Osteocyte (in vitro differentiated cells): ENCODE results near the gene SLC6A5. TPM values are rescaled to one million over a fixed set of nuclear protein-coding genes. Genes with fewer than 3 reads are reported as not detected.

Source experiments
- DNase-seq: peaks from one replicate; pipeline ENCODE4 v3.0.0; 2021; ENCODE audit warnings: mixed read lengths; ENCODE audit not compliant: unreplicated experiment; ENCODE audit errors: extremely low spot score
- H3K27ac Mint-ChIP-seq: one replicate; pipeline ENCODE4 v1.8.0; 2021; ENCODE audit warnings: mild to moderate bottlenecking, mixed read lengths; ENCODE audit not compliant: unreplicated experiment
- H3K27me3 Mint-ChIP-seq: one replicate; pipeline ENCODE4 v1.8.0; 2021; ENCODE audit warnings: mixed read lengths; ENCODE audit not compliant: unreplicated experiment
- H3K36me3 Mint-ChIP-seq: one replicate; pipeline ENCODE4 v1.8.0; 2021; ENCODE audit warnings: mixed read lengths; ENCODE audit not compliant: unreplicated experiment
- H3K4me1 Mint-ChIP-seq: one replicate; pipeline ENCODE4 v1.8.0; 2021; ENCODE audit warnings: mixed read lengths; ENCODE audit not compliant: unreplicated experiment
- H3K4me3 Mint-ChIP-seq: one replicate; pipeline ENCODE4 v1.8.0; 2021; ENCODE audit warnings: mild to moderate bottlenecking, moderate library complexity, mixed read lengths; ENCODE audit not compliant: unreplicated experiment
- H3K9me3 Mint-ChIP-seq: one replicate; pipeline ENCODE4 v1.8.0; 2021; ENCODE audit warnings: mixed read lengths; ENCODE audit not compliant: unreplicated experiment
- total RNA-seq: library from RNA; stranded (reverse); gene quantifications from 2 replicates; pipeline ENCODE4 v1.2.1, GENCODE V29; 2021
- TF ChIP-seq, protein P1 (sequence below): fragments of 200-600 bp; sonication (generic); IDR thresholded peaks from 2 replicates; pipeline ENCODE4 v1.5.0; 2021; ENCODE audit warnings: antibody characterized with exemption, mild to moderate bottlenecking, moderate library complexity

SLC6A5 gene
- total RNA-seq, 1 donor from 2014 or later: not detected

DNA sequence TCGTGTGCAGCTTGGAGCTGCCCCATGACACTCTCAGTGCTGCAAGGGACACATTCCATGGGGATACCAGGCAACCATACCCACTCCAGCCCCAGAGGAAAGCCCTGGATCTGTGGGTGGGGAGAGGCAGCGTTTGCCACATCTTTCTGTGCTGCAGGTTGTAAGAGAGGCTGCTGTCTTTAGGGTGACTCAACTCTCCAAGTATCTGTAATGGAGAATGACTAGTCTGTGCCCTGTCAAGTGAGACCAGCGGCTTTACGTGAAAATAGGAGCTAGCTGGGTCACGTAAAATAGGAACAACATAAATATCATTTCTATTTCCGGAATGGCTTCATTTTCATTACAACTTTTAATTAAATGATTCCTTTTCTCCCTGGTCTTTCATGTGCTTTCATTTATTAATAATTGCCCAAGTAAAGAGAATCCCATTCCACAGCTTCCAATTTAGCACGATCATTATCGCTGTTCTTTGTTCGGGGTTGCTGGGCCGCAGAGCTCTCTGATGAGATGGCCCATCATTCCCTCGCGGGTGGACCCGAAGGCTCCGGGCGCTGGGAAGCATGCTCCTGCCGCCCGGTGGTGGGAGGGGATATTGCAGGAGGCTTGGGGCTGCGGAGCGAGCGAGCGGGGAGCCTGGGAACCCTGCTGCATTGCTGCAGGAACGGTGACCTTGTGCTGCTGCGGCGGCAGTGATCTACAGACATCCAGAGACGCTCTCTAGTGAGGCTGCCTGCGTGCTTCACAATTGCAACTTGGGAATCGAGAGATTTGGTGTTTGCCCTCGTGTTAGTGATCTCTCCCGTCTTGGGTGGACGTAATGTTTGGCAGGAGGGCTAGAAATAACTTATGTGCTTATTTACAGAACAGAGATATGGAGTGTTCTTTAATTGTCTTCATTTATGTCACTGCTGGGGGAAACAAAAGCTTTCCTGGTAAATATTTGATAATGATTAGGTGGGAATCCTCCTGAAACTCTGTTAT is 10.6 kb downstream of the SLC6A5 start:
- Mint-ChIP-seq H3K4me1 (peaks cover 6% of the 10 kb centered on the region), H3K9me3 (no peaks in the 10 kb centered on the region), H3K36me3 (no peaks in the 10 kb centered on the region), H3K27me3 (peaks cover 39% of the 10 kb centered on the region), H3K4me3 (peak overlapping the region; percentile 56), H3K27ac (no peak overlapping the region)
- DNase-seq: peak; percentile 92
- TF ChIP-seq, protein P1, sequence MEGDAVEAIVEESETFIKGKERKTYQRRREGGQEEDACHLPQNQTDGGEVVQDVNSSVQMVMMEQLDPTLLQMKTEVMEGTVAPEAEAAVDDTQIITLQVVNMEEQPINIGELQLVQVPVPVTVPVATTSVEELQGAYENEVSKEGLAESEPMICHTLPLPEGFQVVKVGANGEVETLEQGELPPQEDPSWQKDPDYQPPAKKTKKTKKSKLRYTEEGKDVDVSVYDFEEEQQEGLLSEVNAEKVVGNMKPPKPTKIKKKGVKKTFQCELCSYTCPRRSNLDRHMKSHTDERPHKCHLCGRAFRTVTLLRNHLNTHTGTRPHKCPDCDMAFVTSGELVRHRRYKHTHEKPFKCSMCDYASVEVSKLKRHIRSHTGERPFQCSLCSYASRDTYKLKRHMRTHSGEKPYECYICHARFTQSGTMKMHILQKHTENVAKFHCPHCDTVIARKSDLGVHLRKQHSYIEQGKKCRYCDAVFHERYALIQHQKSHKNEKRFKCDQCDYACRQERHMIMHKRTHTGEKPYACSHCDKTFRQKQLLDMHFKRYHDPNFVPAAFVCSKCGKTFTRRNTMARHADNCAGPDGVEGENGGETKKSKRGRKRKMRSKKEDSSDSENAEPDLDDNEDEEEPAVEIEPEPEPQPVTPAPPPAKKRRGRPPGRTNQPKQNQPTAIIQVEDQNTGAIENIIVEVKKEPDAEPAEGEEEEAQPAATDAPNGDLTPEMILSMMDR: peak; percentile 89

DNA sequence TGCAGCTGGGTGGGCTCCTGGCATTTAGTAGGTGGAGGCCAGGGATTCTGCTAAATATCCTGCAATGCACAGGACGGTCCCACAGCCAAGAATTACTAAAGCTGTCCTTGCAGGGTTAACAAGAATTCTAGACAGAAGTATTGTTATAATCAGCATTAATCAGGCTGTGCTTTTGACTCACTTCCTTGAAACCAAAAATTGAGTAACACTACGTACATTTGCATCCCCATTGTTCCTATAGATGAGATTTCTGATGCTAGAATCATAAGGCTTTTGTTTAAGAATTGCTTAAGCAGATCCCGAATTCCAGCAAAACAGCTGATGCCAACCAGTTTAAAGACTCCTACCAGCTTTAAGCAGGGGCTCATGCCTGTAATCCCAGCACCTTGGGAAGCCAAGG is 11.4 kb downstream of the SLC6A5 start:
- peaks cover 6% of the 10 kb centered on the region for H3K4me1 Mint-ChIP-seq
- H3K4me3 Mint-ChIP-seq: no peak overlapping the region
- DNase-seq: no peak
- TF ChIP-seq, protein P1: no peak
- H3K27ac Mint-ChIP-seq: no peak overlapping the region
- H3K27me3 Mint-ChIP-seq: peaks cover 43% of the 10 kb centered on the region
- no peaks in the 10 kb centered on the region for H3K9me3 Mint-ChIP-seq
- H3K36me3 Mint-ChIP-seq: no peaks in the 10 kb centered on the region

DNA sequence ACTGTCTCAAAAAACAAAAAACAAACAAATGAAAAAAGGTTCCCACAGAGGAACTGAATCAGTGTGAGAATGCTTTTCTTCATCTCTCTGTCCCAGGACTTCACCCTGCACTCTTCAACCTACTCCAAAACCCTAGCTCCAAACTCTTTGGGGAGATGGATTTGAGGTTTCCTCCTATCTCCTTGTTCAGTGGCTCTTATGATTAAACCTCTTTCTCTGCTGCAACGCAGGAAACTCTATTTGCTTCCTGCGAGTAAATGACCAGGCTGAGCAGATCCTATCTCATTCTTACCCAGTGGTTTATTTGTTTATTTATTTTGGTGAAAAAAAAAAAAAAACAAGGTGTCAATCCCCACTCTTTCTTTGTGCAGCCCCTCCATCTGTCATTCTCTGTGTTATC is 12.0 kb downstream of the SLC6A5 start:
- TF ChIP-seq, protein P1: no peak
- Mint-ChIP-seq H3K4me1 (peaks cover 6% of the 10 kb centered on the region), H3K4me3 (no peak overlapping the region), H3K36me3 (no peaks in the 10 kb centered on the region), H3K27me3 (peaks cover 41% of the 10 kb centered on the region), H3K9me3 (no peaks in the 10 kb centered on the region), H3K27ac (no peak overlapping the region)
- no peak for DNase-seq

DNA sequence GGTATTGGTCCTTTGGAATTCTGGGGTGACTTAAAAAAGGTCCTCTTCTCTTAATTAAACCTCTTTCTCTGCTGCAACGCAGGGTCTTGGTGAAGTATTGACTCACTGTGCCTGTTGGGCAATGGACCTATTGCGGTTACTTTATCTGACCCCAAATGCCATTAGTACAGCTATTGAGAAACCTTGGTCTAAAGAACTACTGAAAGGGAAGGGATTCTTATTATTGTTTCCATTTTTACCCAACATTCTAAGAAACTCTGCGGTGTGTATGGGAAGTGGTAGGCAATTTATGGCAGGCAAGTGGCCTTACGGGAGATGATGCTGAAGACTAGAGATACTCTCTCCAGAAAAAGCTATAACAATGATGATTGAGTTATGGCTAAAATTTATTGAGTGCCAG is 12.5 kb downstream of the SLC6A5 start:
- no peaks in the 10 kb centered on the region for H3K9me3 Mint-ChIP-seq
- no peak for DNase-seq
- H3K36me3 Mint-ChIP-seq: no peaks in the 10 kb centered on the region
- peaks cover 41% of the 10 kb centered on the region for H3K27me3 Mint-ChIP-seq
- no peak overlapping the region for H3K27ac Mint-ChIP-seq
- H3K4me3 Mint-ChIP-seq: no peak overlapping the region
- TF ChIP-seq, protein P1: no peak
- H3K4me1 Mint-ChIP-seq: peaks cover 6% of the 10 kb centered on the region

DNA sequence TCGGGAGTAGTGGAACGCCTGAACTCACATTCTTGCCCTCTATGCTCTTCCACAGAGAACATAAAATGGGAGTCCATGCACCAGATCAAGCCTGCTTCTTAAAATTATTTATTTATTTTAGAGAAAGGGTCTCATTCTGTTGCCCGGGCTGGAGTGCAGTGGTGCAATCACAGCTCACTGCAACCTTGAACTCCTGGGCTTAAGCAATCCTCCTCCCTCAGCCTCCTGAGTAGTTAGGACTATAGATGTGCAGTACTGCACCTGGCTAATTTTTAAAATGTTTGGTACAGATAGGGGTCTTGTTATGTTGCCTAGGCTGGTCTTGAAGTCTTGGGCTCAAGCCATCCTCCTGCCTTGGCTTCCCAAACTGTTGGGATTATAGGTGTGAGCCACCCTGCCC is 13.0 kb downstream of the SLC6A5 start:
- TF ChIP-seq, protein P1: no peak
- DNase-seq: no peak
- Mint-ChIP-seq H3K9me3 (no peaks in the 10 kb centered on the region), H3K4me3 (no peak overlapping the region), H3K36me3 (no peaks in the 10 kb centered on the region), H3K27ac (no peak overlapping the region), H3K4me1 (peaks cover 6% of the 10 kb centered on the region), H3K27me3 (peaks cover 41% of the 10 kb centered on the region)
